ENCODE data around the gene SREK1IP1.

The SREK1IP1 gene

DNA sequence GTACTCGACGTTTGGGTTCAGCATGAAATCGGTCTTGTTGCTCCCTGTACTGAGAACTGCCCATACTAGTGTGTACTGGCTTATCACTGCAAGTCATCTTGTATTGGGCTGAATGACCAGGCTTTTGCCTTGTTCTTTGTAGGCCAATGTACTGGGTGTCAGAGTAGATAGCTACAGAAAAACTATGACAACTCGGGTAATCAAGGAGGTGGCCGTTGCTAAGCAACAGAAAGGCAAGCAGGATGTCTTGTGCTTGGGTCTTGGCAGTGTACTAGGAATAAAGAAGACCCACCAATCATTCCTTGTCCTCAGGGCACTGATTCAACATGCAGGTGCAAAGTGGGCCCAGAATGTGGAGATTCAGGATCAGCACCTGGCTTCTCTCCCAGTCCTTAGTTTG lies 90.1 kb downstream of the SREK1IP1 start:
- H3K4me3 ChIP-seq (ENCODE audit: low read depth in 1 of 2, low read length in 2 of 2) = no peak overlapping the region
- no peak overlapping the region for H3K27ac ChIP-seq (ENCODE audit: low read depth, low read length)
- H3K9me3 ChIP-seq (ENCODE audit: low read length) = no peaks in the 10 kb centered on the region
- no peaks in the 10 kb centered on the region for H3K27me3 ChIP-seq (ENCODE audit: control insufficient read depth in 1 of 2, insufficient read depth in 2 of 2, low read length in 2 of 2)
- no peaks in the 10 kb centered on the region for H3K36me3 ChIP-seq (ENCODE audit: insufficient read depth, low read length)
- no peak overlapping the region for H3K9ac ChIP-seq (ENCODE audit: low read length)
- no peaks in the 10 kb centered on the region for H3K4me1 ChIP-seq (ENCODE audit: insufficient read depth, low read length)

GRCh38 chr5:64671678-64672077 lies 96.8 kb downstream of the SREK1IP1 start:
- H3K36me3 ChIP-seq (ENCODE audit: insufficient read depth, low read length) = no peaks in the 10 kb centered on the region
- no peak overlapping the region for H3K9ac ChIP-seq (ENCODE audit: low read length)
- no peak overlapping the region for H3K4me3 ChIP-seq (ENCODE audit: low read depth in 1 of 2, low read length in 2 of 2)
- no peaks in the 10 kb centered on the region for H3K9me3 ChIP-seq (ENCODE audit: low read length)
- no peaks in the 10 kb centered on the region for H3K4me1 ChIP-seq (ENCODE audit: insufficient read depth, low read length)
- H3K27ac ChIP-seq (ENCODE audit: low read depth, low read length) = no peak overlapping the region
- H3K27me3 ChIP-seq (ENCODE audit: control insufficient read depth in 1 of 2, insufficient read depth in 2 of 2, low read length in 2 of 2) = no peaks in the 10 kb centered on the region

GRCh38 chr5:64670277-64670676 lies 98.2 kb downstream of the SREK1IP1 start:
- Histone ChIP-seq H3K27ac (ENCODE audit: low read depth, low read length) (no peak overlapping the region), H3K4me1 (ENCODE audit: insufficient read depth, low read length) (no peaks in the 10 kb centered on the region), H3K4me3 (ENCODE audit: low read depth in 1 of 2, low read length in 2 of 2) (no peak overlapping the region), H3K9me3 (ENCODE audit: low read length) (no peaks in the 10 kb centered on the region), H3K36me3 (ENCODE audit: insufficient read depth, low read length) (no peaks in the 10 kb centered on the region), H3K9ac (ENCODE audit: low read length) (no peak overlapping the region), H3K27me3 (ENCODE audit: control insufficient read depth in 1 of 2, insufficient read depth in 2 of 2, low read length in 2 of 2) (no peaks in the 10 kb centered on the region)
